GM12878 (cell line): ENCODE results near the gene LRRC39.

ENCODE experiments used
- ETV6 ChIP-seq, 2 experiments: fragments of 450-650 bp in 1 of 2; IDR thresholded peaks in 1 of 2; conservative IDR thresholded peaks in 1 of 2; 2 replicates each; pipeline ENCODE4 v1.6.1; 2014; ENCODE audit warnings: antibody characterized with exemption in 1 of 2, borderline replicate concordance in 1 of 2, low read depth in 1 of 2, mild to moderate bottlenecking in 1 of 2, moderate library complexity in 1 of 2
- FOXM1 ChIP-seq: IDR thresholded peaks from 2 replicates; pipeline ENCODE4 v1.6.1; 2012; ENCODE audit warnings: low read depth, mild to moderate bottlenecking, inconsistent platforms, low read length, moderate library complexity
- HCFC1 ChIP-seq: fragments of 150-350 bp; IDR thresholded peaks from 2 replicates; pipeline ENCODE4 v1.6.1; 2014; ENCODE audit warnings: low read length
- JUND ChIP-seq: IDR thresholded peaks from 2 replicates; pipeline ENCODE4 v1.6.1; 2012; ENCODE audit warnings: low read depth, mild to moderate bottlenecking, low read length, improper control_type of control experiment, moderate library complexity
- MYC ChIP-seq: IDR thresholded peaks from 2 replicates; pipeline ENCODE4 v1.6.1; 2011; ENCODE audit warnings: mild to moderate bottlenecking, low read length, moderate library complexity, inconsistent platforms; ENCODE audit not compliant: insufficient read depth, insufficient replicate concordance, insufficient read length, severe bottlenecking
- POLR2AphosphoS5 ChIP-seq: IDR thresholded peaks from 2 replicates; pipeline ENCODE4 v1.6.1; 2011; ENCODE audit warnings: mild to moderate bottlenecking, low read length, inconsistent platforms
- RCOR1 ChIP-seq: conservative IDR thresholded peaks from 2 replicates; pipeline ENCODE4 v1.6.1; 2012; ENCODE audit warnings: low read depth, low read length, improper control_type of control experiment
- TF ChIP-seq, protein P1 (sequence below): fragments of 450-650 bp; IDR thresholded peaks from 2 replicates; pipeline ENCODE4 v1.6.1; 2017; ENCODE audit warnings: antibody characterized with exemption, mild to moderate bottlenecking, moderate library complexity
- TF ChIP-seq, protein P2 (sequence below): fragments of 450-650 bp; IDR thresholded peaks from 2 replicates; pipeline ENCODE4 v1.6.1; 2017; ENCODE audit warnings: mild to moderate bottlenecking
- TF ChIP-seq, protein P3 (sequence below): fragments of 450-650 bp; formaldehyde crosslinking; IDR thresholded peaks from 2 replicates; pipeline ENCODE4 v1.4.0; 2020; ENCODE audit warnings: mild to moderate bottlenecking, moderate library complexity

DNA sequence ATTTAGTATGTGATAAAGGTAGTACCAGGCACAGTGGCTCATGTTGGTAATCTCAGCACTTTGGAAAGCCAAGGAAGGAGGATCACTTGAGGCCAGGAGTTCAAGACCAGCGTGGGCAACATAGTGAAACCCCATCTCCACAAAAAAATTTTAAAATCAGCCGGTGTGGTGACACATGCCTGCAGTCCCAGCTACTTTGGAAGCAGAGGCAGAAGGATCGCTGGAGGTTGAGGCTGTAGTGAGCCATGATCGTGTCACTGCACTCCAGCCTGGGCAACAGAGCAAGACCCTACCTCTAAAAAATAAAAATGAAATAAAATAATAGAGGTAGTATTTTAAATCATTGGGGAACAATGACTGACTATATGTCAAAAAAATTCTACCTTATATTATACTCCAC, 62.5 kb downstream of the LRRC39 start:
- TF ChIP-seq ETV6 (conservative IDR thresholded peaks at IDR 0.05 in 1 of 2, IDR thresholded peaks at IDR 0.05 in 1 of 2; ENCODE audit: borderline replicate concordance in 1 of 2, low read depth in 1 of 2) (no peak), JUND (no peak), RCOR1 (no peak), FOXM1 (no peak), MYC (no peak), POLR2AphosphoS5 (no peak), HCFC1 (no peak)
- TF ChIP-seq, protein P1, sequence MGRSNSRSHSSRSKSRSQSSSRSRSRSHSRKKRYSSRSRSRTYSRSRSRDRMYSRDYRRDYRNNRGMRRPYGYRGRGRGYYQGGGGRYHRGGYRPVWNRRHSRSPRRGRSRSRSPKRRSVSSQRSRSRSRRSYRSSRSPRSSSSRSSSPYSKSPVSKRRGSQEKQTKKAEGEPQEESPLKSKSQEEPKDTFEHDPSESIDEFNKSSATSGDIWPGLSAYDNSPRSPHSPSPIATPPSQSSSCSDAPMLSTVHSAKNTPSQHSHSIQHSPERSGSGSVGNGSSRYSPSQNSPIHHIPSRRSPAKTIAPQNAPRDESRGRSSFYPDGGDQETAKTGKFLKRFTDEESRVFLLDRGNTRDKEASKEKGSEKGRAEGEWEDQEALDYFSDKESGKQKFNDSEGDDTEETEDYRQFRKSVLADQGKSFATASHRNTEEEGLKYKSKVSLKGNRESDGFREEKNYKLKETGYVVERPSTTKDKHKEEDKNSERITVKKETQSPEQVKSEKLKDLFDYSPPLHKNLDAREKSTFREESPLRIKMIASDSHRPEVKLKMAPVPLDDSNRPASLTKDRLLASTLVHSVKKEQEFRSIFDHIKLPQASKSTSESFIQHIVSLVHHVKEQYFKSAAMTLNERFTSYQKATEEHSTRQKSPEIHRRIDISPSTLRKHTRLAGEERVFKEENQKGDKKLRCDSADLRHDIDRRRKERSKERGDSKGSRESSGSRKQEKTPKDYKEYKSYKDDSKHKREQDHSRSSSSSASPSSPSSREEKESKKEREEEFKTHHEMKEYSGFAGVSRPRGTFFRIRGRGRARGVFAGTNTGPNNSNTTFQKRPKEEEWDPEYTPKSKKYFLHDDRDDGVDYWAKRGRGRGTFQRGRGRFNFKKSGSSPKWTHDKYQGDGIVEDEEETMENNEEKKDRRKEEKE = no peak
- TF ChIP-seq, protein P2, sequence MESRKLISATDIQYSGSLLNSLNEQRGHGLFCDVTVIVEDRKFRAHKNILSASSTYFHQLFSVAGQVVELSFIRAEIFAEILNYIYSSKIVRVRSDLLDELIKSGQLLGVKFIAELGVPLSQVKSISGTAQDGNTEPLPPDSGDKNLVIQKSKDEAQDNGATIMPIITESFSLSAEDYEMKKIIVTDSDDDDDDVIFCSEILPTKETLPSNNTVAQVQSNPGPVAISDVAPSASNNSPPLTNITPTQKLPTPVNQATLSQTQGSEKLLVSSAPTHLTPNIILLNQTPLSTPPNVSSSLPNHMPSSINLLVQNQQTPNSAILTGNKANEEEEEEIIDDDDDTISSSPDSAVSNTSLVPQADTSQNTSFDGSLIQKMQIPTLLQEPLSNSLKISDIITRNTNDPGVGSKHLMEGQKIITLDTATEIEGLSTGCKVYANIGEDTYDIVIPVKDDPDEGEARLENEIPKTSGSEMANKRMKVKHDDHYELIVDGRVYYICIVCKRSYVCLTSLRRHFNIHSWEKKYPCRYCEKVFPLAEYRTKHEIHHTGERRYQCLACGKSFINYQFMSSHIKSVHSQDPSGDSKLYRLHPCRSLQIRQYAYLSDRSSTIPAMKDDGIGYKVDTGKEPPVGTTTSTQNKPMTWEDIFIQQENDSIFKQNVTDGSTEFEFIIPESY = no peak
- TF ChIP-seq, protein P3, sequence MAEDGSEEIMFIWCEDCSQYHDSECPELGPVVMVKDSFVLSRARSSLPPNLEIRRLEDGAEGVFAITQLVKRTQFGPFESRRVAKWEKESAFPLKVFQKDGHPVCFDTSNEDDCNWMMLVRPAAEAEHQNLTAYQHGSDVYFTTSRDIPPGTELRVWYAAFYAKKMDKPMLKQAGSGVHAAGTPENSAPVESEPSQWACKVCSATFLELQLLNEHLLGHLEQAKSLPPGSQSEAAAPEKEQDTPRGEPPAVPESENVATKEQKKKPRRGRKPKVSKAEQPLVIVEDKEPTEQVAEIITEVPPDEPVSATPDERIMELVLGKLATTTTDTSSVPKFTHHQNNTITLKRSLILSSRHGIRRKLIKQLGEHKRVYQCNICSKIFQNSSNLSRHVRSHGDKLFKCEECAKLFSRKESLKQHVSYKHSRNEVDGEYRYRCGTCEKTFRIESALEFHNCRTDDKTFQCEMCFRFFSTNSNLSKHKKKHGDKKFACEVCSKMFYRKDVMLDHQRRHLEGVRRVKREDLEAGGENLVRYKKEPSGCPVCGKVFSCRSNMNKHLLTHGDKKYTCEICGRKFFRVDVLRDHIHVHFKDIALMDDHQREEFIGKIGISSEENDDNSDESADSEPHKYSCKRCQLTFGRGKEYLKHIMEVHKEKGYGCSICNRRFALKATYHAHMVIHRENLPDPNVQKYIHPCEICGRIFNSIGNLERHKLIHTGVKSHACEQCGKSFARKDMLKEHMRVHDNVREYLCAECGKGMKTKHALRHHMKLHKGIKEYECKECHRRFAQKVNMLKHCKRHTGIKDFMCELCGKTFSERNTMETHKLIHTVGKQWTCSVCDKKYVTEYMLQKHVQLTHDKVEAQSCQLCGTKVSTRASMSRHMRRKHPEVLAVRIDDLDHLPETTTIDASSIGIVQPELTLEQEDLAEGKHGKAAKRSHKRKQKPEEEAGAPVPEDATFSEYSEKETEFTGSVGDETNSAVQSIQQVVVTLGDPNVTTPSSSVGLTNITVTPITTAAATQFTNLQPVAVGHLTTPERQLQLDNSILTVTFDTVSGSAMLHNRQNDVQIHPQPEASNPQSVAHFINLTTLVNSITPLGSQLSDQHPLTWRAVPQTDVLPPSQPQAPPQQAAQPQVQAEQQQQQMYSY = no peak
